ENCODE data around the gene BPHL. TPM values are rescaled to one million over a fixed set of nuclear protein-coding genes. Genes with fewer than 3 reads are reported as not detected.

Gene BPHL
- total RNA-seq, 1 experiment from 2014 or later = 48.7 TPM

- Histone ChIP-seq H4K20me1 (ENCODE audit: control insufficient read depth, insufficient read depth, insufficient read length) (no peaks in the 10 kb centered on the region), H3K14ac (ENCODE audit: insufficient read depth, low read length) (no peak overlapping the region), H3K4me1 (ENCODE audit: insufficient read depth, low read length) (no peaks in the 10 kb centered on the region), H3T11ph (ENCODE audit: low read length) (no peak overlapping the region), H2BK5ac (ENCODE audit: insufficient read length, low read length) (no peak overlapping the region), H2BK120ac (ENCODE audit: low read depth, low read length, poor library complexity, severe bottlenecking) (no peak overlapping the region), H3K23ac (ENCODE audit: insufficient read length, low read depth, low read length) (no peak overlapping the region), H2BK12ac (ENCODE audit: insufficient read length, low read depth, low read length) (no peak overlapping the region), H3K27me3 (ENCODE audit: insufficient read depth, low read length) (no peaks in the 10 kb centered on the region), H2AK5ac (ENCODE audit: insufficient read length, low read length) (no peak overlapping the region), H3K79me1 (ENCODE audit: insufficient read depth, low read depth, low read length, poor library complexity, severe bottlenecking) (no peaks in the 10 kb centered on the region), H3K9ac (ENCODE audit: extremely low read depth, insufficient read length, low read length) (no peak overlapping the region), H3K9me3 (ENCODE audit: control insufficient read depth, low read depth, low read length) (no peaks in the 10 kb centered on the region), H3K27ac (ENCODE audit: insufficient read length, low read depth, low read length) (no peak overlapping the region), H3K56ac (ENCODE audit: insufficient read length, low read depth, low read length) (no peak overlapping the region), H3K4me2 (ENCODE audit: insufficient read depth, insufficient read length, low read length) (no peak overlapping the region), H4K5ac (ENCODE audit: insufficient read length, low read depth, low read length) (no peak overlapping the region), H4K8ac (replicated peaks; ENCODE audit: insufficient read length, low read depth, low read length) (no peak overlapping the region), H2AFZ (ENCODE audit: low read length) (no peak overlapping the region), H3K23me2 (ENCODE audit: insufficient read length, low read depth, low read length, poor library complexity, severe bottlenecking) (no peaks in the 10 kb centered on the region), H3K4ac (ENCODE audit: low read depth, low read length) (no peak overlapping the region), H3K79me2 (ENCODE audit: insufficient read depth, low read length) (no peaks in the 10 kb centered on the region), H4K91ac (ENCODE audit: insufficient read length, low read depth, low read length) (no peak overlapping the region), H2BK15ac (ENCODE audit: low read depth, low read length) (no peak overlapping the region), H2BK20ac (ENCODE audit: low read depth, low read length, poor library complexity, severe bottlenecking) (no peak overlapping the region), H3K18ac (ENCODE audit: insufficient read length, low read depth, low read length) (no peak overlapping the region)
- H3K4me3 Mint-ChIP-seq = no peak overlapping the region
- peaks cover 27 to 87% (median 35%) of the 10 kb centered on the region in 3 experiments for H3K36me3 Mint-ChIP-seq (ENCODE audit: insufficient read depth in 1 of 3, low read depth in 3 of 3)
- TF ChIP-seq CTCF (conservative IDR thresholded peaks at IDR 0.05) = no peak
- DNase-seq = no peak
- H3K4me1 Mint-ChIP-seq = no peaks in the 10 kb centered on the region
- H3K9me3 Mint-ChIP-seq = no peaks in the 10 kb centered on the region
- no peaks in the 10 kb centered on the region for H3K27me3 Mint-ChIP-seq (ENCODE audit: low read depth)
- H3K27ac Mint-ChIP-seq = peak overlapping the region in 2 of 3 experiments; percentile 1 to 10; a peak in 5 of 7 replicates
- no CpG with 5 or more reads among the region's 10 CpGs for WGBS (ENCODE audit: extremely low coverage, insufficient read length, low lambda C conversion rate)
Measured at GRCh38 chr6:3108746-3109414, 9.6 kb upstream of the BPHL start.

Measured in H9 (cell line).